ENCODE data around the gene SPATC1L. TPM values are rescaled to one million over a fixed set of nuclear protein-coding genes. Genes with fewer than 3 reads are reported as not detected.

Gene SPATC1L
- total RNA-seq, 1 donor from 2014 or later, result 25.3 TPM

DNA sequence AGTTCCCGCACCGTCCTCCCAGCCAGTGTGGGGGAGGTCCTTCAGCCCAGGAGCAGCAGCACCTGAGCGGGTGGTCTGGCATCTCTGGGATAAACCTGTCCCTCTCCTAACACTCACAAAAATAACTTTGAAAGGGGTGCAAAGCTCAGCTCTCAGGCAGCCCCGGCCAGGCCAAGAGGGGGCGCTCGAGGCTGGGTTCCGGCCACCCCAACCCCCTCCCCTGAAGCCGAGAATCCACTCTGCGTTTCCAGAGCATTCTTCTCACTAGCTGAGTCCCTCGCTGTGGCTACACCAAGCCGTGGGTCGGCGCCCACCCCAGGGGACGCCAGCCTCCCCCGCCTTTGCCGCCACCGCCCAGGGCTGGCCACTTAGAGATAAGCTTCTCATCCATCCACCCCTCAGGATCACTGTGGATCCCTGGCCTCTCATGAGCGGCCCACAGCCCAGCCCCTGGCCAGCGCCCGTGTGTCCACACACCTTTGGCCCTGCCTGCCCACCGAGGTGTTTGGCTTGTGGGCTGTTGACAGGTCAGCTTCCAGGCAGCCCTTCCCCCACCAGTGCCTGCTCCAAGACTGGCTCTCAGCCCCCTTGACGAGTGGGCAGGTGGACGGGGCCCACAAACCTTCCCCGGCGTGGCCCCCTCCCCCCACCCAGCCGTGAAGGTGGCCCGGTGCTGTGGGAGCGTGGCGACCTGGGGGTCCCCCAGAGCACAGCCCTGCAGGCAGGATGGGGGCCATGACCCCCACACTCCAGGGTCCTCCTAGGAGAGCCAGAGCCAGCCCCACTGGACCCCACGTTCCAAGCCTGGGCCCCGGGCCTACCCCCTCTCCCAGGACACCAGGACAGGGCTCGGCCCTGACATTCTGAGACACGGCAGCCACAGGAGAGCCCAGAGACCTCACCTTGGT lies 30.8 kb downstream of the SPATC1L start:
- Mint-ChIP-seq H3K27ac (ENCODE audit: unreplicated experiment) (no peak overlapping the region), H3K9me3 (ENCODE audit: unreplicated experiment) (no peaks in the 10 kb centered on the region), H3K27me3 (ENCODE audit: unreplicated experiment) (peaks cover 2% of the 10 kb centered on the region), H3K4me1 (ENCODE audit: unreplicated experiment) (no peaks in the 10 kb centered on the region), H3K36me3 (ENCODE audit: low read depth, unreplicated experiment) (peaks cover 9% of the 10 kb centered on the region), H3K4me3 (ENCODE audit: unreplicated experiment) (no peak overlapping the region)
- peak; percentile 79 for DNase-seq (ENCODE audit: low spot score)
- TF ChIP-seq, protein P1, sequence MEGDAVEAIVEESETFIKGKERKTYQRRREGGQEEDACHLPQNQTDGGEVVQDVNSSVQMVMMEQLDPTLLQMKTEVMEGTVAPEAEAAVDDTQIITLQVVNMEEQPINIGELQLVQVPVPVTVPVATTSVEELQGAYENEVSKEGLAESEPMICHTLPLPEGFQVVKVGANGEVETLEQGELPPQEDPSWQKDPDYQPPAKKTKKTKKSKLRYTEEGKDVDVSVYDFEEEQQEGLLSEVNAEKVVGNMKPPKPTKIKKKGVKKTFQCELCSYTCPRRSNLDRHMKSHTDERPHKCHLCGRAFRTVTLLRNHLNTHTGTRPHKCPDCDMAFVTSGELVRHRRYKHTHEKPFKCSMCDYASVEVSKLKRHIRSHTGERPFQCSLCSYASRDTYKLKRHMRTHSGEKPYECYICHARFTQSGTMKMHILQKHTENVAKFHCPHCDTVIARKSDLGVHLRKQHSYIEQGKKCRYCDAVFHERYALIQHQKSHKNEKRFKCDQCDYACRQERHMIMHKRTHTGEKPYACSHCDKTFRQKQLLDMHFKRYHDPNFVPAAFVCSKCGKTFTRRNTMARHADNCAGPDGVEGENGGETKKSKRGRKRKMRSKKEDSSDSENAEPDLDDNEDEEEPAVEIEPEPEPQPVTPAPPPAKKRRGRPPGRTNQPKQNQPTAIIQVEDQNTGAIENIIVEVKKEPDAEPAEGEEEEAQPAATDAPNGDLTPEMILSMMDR (IDR thresholded peaks at IDR 0.05; ENCODE audit: unreplicated experiment), result peak; percentile 70

DNA sequence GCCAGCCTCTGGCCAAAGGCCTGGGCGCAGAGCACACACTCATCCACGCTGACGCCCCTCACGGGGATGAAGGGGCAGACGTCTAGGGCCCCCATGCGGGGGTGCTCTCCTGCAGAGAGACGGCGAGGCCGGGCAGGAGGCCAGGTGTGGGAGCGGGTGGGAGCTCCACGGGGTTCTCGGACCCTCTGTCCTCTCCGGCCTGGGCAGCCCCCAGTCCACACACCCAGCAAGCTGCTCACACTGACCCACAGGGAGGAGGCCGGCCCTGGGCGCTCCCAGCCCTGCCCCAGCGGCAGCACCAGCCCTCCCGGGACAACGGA lies 31.4 kb downstream of the SPATC1L start:
- Mint-ChIP-seq H3K27ac (ENCODE audit: unreplicated experiment) (no peak overlapping the region), H3K4me3 (ENCODE audit: unreplicated experiment) (no peak overlapping the region), H3K36me3 (ENCODE audit: low read depth, unreplicated experiment) (peaks cover 9% of the 10 kb centered on the region), H3K4me1 (ENCODE audit: unreplicated experiment) (no peaks in the 10 kb centered on the region), H3K9me3 (ENCODE audit: unreplicated experiment) (no peaks in the 10 kb centered on the region), H3K27me3 (ENCODE audit: unreplicated experiment) (no peaks in the 10 kb centered on the region)
- TF ChIP-seq, protein P1 (IDR thresholded peaks at IDR 0.05; ENCODE audit: unreplicated experiment), result no peak
- DNase-seq (ENCODE audit: low spot score), result no peak

DNA sequence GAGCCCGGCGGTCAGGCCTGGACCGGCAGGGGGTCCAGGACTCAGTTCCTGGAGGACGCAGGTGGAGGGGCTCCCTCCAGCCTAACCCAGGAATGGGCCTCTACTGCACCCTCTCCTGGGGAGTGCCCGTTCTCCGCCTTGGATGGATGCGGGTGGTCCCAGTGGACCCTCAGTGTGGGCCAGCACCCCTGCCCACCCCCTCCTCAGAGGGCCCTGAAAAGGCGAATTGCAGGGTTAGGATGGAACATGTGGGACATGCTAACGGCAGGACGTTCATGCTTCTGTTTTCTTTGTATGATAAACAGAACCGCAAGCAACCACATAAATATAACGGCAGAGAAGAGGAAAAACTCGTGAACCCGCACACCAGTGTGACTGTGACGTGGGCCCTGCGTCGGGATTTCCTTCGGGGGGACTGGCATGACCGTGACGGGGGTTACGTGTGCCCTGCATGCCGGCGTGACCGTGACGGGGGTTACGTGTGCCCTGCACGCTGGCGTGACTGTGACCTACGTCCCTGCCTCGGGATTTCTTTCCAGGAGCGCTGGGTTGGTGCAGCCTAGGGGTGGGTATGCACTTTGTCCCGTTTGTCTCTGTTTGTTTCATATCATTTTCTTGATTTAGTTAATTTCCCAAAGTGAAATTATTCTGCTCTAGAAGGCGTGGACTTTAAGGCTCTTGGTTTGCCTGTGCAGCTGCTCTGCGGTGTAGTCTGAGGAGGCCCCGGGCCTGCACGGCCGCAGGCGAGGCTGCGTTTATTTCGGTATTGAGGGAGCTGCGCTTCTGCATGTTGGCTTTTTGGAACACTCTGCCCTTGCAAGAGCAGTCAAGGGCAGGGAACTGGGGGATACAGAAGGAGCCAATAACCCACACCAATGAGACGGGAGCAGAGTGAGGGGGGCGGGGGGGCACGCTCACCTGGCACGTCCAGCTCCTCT lies 32.0 kb downstream of the SPATC1L start:
- H3K27ac Mint-ChIP-seq (ENCODE audit: unreplicated experiment), result no peak overlapping the region
- H3K4me3 Mint-ChIP-seq (ENCODE audit: unreplicated experiment), result no peak overlapping the region
- DNase-seq (ENCODE audit: low spot score), result no peak
- TF ChIP-seq, protein P1 (IDR thresholded peaks at IDR 0.05; ENCODE audit: unreplicated experiment), result no peak
- H3K36me3 Mint-ChIP-seq (ENCODE audit: low read depth, unreplicated experiment), result peaks cover 9% of the 10 kb centered on the region
- no peaks in the 10 kb centered on the region for H3K9me3 Mint-ChIP-seq (ENCODE audit: unreplicated experiment)
- no peaks in the 10 kb centered on the region for H3K4me1 Mint-ChIP-seq (ENCODE audit: unreplicated experiment)
- no peaks in the 10 kb centered on the region for H3K27me3 Mint-ChIP-seq (ENCODE audit: unreplicated experiment)

DNA sequence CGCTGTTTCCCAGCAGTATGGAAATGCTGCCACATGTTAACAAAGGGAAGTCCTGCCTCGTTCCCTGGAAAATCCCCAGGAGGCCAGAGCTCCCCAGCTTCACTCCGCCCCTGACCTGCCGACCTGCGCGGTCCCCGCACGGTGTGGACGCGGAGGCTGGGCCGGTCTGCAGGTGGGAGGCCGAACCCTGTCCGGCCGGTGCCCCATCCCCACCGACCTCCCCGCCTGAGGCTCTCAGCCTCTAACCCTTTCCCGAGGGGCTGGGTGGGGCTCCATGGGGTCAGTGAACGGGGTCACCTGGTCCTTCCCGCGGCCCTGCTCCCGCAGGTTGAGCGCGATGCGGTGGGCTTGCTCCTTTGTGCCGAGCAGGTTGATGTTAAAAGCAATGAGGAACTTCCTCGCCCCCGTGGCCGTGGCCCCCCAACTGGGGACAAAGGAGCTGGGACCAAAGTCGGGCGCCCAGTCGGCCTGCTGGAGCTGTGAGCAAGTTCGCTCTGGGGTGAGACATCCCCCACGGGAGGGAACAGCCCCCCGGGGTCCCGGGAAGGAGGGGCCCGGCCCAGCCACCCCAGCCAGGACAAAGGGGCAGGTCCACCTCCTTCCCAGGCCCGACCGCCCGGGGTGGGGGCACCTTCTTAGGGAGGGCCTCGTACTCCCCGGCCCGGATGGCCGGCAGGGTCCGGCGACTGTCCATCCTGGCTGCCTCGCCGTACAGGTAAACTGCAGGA lies 32.8 kb downstream of the SPATC1L start:
- Mint-ChIP-seq H3K4me3 (ENCODE audit: unreplicated experiment) (no peak overlapping the region), H3K4me1 (ENCODE audit: unreplicated experiment) (no peaks in the 10 kb centered on the region), H3K27me3 (ENCODE audit: unreplicated experiment) (no peaks in the 10 kb centered on the region), H3K36me3 (ENCODE audit: low read depth, unreplicated experiment) (peaks cover 9% of the 10 kb centered on the region), H3K27ac (ENCODE audit: unreplicated experiment) (no peak overlapping the region), H3K9me3 (ENCODE audit: unreplicated experiment) (no peaks in the 10 kb centered on the region)
- TF ChIP-seq, protein P1 (IDR thresholded peaks at IDR 0.05; ENCODE audit: unreplicated experiment), result no peak
- DNase-seq (ENCODE audit: low spot score), result no peak
